Measurements from ENCODE around the gene FGF14. TPM values are rescaled to one million over a fixed set of nuclear protein-coding genes. Genes with fewer than 3 reads are reported as not detected.

The FGF14 gene
- total RNA-seq, 1 donor from 2014 or later, result not detected

DNA sequence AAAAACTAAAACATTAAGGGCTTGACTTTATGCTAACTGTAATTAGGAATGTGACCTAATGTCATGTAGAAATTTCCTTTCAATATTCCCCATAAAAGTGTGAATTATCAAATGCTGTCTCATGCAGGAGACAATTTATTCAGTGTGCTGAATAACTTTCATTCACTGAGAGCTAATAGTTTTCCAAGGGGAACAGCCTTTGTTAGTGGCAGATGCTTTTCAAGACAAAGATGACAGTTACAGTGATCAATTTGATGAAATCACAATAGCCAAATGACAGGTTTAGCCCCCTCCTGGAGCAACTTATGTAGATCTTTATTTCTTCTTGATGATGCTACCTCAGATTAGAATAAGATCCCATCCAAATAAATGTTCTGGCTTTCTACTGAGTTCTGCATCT, 673.8 kb downstream of the FGF14 start:
- Mint-ChIP-seq H3K27ac (no peak overlapping the region), H3K36me3 (ENCODE audit: low read depth) (no peaks in the 10 kb centered on the region), H3K4me1 (no peaks in the 10 kb centered on the region), H3K4me3 (no peak overlapping the region), H3K27me3 (no peaks in the 10 kb centered on the region), H3K9me3 (no peaks in the 10 kb centered on the region)
- POLR2A ChIA-PET, result no interaction called here
- no peak for ATAC-seq (ENCODE audit: low read depth)
- no peak for TF ChIP-seq CTCF (IDR thresholded peaks at IDR 0.05)
- CTCF ChIA-PET, result no interaction called here
- DNase-seq, result no peak
- intact Hi-C loops (cut with micrococcal nuclease), result no loop called here

DNA sequence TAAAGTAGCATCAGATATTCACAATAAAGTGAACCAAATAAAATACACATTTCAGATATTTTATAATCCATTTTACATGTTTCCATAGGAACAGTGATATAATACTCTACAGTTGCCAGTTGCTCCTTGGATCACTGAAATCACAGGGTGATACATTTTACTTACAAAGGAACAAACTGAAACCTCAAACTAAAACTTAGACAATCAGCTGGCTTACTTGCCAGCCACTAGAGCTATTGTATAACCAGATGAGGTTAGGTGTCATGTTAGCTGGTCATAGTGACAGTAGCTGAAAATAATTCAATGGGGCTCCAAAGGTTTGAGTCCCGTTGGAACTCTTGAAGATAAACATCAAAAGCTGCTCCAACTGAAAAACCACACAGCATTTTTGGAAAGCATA, 674.7 kb downstream of the FGF14 start:
- H3K9me3 Mint-ChIP-seq, result no peaks in the 10 kb centered on the region
- no peaks in the 10 kb centered on the region for H3K4me1 Mint-ChIP-seq
- DNase-seq, result no peak
- CTCF ChIA-PET, result no interaction called here
- no peak for ATAC-seq (ENCODE audit: low read depth)
- intact Hi-C loops (cut with micrococcal nuclease), result no loop called here
- H3K27me3 Mint-ChIP-seq, result no peaks in the 10 kb centered on the region
- POLR2A ChIA-PET, result no interaction called here
- H3K27ac Mint-ChIP-seq, result no peak overlapping the region
- no peak overlapping the region for H3K4me3 Mint-ChIP-seq
- no peaks in the 10 kb centered on the region for H3K36me3 Mint-ChIP-seq (ENCODE audit: low read depth)
- no peak for TF ChIP-seq CTCF (IDR thresholded peaks at IDR 0.05)

DNA sequence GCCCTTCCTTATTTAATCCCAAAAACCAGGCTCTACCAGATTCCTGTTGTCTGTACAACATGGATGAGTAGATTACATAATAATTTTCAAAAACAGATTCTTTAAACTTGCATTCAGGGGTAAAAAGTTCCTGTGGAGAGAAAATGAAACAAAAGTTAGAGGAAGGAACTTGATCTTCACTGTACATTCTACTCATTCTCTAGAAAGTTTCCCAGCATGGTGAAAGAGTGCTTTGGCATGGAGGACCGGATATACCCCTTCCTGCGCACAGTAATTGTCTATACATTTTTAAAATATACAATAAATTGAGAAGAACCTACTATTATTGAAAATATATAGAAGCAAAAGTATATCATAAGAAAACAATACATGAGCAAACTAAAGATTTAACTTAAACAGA, 675.2 kb downstream of the FGF14 start:
- no peaks in the 10 kb centered on the region for H3K4me1 Mint-ChIP-seq
- TF ChIP-seq CTCF (IDR thresholded peaks at IDR 0.05), result no peak
- H3K27ac Mint-ChIP-seq, result no peak overlapping the region
- H3K9me3 Mint-ChIP-seq, result no peaks in the 10 kb centered on the region
- H3K36me3 Mint-ChIP-seq (ENCODE audit: low read depth), result no peaks in the 10 kb centered on the region
- no peak for ATAC-seq (ENCODE audit: low read depth)
- no peak for DNase-seq
- H3K27me3 Mint-ChIP-seq, result no peaks in the 10 kb centered on the region
- intact Hi-C loops (cut with micrococcal nuclease), result no loop called here
- ChIA-PET POLR2A (no interaction called here), CTCF (no interaction called here)
- H3K4me3 Mint-ChIP-seq, result no peak overlapping the region

GRCh38 chr13:101718496-101718895, 683.4 kb downstream of the FGF14 start:
- DNase-seq (no peak), ATAC-seq (ENCODE audit: low read depth) (no peak)
- Mint-ChIP-seq H3K36me3 (ENCODE audit: low read depth) (no peaks in the 10 kb centered on the region), H3K4me3 (no peak overlapping the region), H3K27ac (no peak overlapping the region), H3K9me3 (no peaks in the 10 kb centered on the region), H3K27me3 (no peaks in the 10 kb centered on the region), H3K4me1 (no peaks in the 10 kb centered on the region)
- POLR2A ChIA-PET, result no interaction called here
- no peak for TF ChIP-seq CTCF (IDR thresholded peaks at IDR 0.05)
- intact Hi-C loops (cut with micrococcal nuclease), result no loop called here
- CTCF ChIA-PET, result no interaction called here

DNA sequence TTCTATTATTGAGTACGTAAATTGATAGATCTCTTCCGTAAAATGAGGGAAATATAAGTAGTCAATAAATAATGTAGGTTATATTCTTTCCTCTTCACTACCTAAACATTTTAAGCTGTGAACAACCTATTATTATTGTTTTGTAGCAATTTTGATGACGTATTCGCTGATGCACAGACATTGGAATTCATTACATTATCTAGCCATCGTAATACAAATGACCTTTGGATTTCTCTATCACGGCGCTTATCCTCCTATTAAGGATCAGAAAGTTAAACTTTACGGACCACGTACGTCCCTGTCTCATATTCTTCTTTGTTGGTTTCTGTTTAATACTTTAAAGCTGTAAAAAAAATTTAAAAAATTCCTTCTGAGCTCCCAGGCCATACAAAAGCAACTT, 684.5 kb downstream of the FGF14 start:
- CTCF ChIA-PET, result no interaction called here
- ATAC-seq (ENCODE audit: low read depth), result no peak
- POLR2A ChIA-PET, result no interaction called here
- Mint-ChIP-seq H3K9me3 (no peaks in the 10 kb centered on the region), H3K36me3 (ENCODE audit: low read depth) (no peaks in the 10 kb centered on the region), H3K4me3 (no peak overlapping the region), H3K27ac (no peak overlapping the region), H3K4me1 (no peaks in the 10 kb centered on the region), H3K27me3 (no peaks in the 10 kb centered on the region)
- no peak for TF ChIP-seq CTCF (IDR thresholded peaks at IDR 0.05)
- DNase-seq, result no peak
- intact Hi-C loops (cut with micrococcal nuclease), result no loop called here

All from activated B cell treated with CpG ODN at 0.5 μM for 24 hours (primary cell).